Measurements from ENCODE around the gene SLC25A38.

DNA sequence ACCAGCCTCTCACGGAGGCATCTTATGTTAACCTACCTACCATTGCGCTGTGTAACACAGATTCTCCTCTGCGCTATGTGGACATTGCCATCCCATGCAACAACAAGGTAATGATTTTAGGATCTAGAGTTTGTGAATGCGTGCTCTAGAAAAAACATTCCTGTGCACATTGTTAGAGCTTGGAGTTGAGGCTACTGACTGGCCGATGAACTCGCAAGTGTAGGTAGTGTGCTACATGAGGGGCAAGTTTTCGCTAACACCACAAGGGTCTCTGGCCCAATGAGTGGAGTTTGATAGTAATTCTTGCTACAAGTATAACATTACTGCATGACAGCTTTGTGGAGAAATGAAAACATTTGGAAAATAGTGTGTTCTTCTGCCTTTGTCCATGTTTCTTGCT, 27.7 kb downstream of the SLC25A38 start:
- TF ChIP-seq CTCF (conservative IDR thresholded peaks at IDR 0.05; ENCODE audit: low read length) (no peak), EZH2phosphoT487 (IDR thresholded peaks at IDR 0.05; ENCODE audit: borderline replicate concordance) (no peak)

Data from Loucy (cell line).